Inferior parietal cortex (tissue), 1 donor: ENCODE measurements around the gene IKZF3.
"Not testable (repeated sequence)": the region's sequence is repeated elsewhere in the genome, so short reads cannot be mapped to it uniquely, and the experiment has no call there.

Source experiments
- DNase-seq: peaks from one replicate; pipeline ENCODE4 v3.0.0-alpha.2; 2016; ENCODE audit errors: extremely low spot score

IKZF3 gene

GRCh38 chr17:39739885-39740356 lies 124.2 kb downstream of the IKZF3 start:
- no peak for DNase-seq

- DNase-seq: no peak
Observed at GRCh38 chr17:39738983-39739884, 124.9 kb downstream of the IKZF3 start.

DNA sequence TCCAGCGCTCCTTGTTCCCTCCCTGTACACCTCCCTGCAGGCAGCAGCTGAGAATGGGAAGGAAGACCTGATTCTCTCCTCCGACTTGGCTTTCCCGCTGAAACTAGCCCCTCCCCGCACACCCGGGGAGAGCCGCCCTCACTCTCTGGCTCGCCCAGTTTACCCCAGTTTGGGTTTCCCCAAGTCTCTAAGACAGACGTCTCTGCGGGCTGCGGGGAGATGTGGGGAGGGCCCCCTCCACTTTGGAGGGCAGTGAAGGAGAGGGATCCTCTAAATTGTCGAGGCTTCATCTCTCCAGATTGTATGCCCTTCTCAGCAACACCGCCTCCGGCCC lies 125.6 kb downstream of the IKZF3 start:
- no peak for DNase-seq

GRCh38 chr17:39737760-39738567 lies 126.1 kb downstream of the IKZF3 start, which contains the start of gene GRB7:
GRB7 (plus strand) TSS chr17:39737938; CDS start chr17:39742302, 4,364 bp downstream.
- DNase-seq: no peak

GRCh38 chr17:39737206-39737759 lies 126.8 kb downstream of the IKZF3 start:
- DNase-seq: no peak

DNA sequence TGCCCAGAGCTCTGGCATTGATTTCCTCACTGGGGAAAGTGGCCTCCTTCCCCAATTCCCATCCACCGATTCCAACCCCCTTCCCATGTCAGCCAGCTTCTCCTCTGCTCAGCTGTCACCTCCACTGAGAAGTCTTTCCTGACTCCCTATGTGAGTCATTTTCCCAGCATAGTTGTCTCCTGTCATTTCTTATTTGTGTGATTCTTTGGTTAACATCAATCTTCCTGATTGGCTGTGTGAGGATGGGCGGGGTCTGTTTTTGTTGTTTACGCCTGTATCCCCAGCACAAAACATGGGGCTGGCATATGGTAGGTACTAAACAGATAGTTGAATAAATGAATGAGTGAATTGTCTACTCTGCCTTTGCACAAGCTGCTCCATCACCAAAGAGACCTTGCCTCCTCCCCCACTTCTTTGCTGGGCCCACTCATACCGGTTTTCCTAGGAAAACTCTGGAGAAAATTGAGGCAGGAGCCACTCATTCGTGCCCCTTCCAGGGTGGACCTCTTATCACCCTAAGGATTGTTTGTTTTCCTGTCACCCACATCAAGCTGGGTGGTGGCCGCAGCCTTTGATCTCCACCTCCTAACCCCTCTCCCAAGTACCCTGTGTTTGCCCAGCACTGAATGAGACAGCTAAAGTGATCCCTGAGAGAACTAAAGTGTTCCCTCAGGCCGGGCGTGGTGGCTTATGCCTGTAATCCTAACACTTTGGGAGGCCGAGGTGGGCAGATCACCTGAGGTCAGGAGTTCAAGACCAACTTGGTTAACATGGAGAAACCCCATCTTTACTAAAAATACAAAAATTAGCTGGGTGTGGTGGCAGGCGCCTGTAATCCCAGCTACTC lies 127.6 kb downstream of the IKZF3 start:
- DNase-seq: no peak

GRCh38 chr17:39735882-39736281 lies 128.2 kb downstream of the IKZF3 start:
- no peak for DNase-seq

DNA sequence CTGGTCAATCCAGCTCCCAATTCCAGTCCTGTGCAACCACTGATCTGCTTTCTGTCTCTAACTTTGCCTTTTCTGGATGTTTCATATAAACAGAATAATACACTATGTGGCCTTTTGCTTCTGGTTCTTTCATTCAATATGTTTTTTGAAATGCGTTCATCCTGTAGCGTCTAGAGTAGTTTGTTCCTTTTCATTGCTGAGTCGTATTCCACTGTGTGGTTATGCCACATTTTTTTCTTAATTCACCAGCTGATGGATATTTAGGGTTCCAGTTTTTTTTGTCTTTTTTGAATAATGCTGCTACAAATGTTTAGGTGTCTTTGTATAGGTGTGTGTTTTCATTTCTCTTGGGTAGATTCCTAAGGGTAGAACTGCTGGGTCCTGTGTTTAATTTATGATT lies 131.5 kb downstream of the IKZF3 start:
- DNase-seq: no peak

DNA sequence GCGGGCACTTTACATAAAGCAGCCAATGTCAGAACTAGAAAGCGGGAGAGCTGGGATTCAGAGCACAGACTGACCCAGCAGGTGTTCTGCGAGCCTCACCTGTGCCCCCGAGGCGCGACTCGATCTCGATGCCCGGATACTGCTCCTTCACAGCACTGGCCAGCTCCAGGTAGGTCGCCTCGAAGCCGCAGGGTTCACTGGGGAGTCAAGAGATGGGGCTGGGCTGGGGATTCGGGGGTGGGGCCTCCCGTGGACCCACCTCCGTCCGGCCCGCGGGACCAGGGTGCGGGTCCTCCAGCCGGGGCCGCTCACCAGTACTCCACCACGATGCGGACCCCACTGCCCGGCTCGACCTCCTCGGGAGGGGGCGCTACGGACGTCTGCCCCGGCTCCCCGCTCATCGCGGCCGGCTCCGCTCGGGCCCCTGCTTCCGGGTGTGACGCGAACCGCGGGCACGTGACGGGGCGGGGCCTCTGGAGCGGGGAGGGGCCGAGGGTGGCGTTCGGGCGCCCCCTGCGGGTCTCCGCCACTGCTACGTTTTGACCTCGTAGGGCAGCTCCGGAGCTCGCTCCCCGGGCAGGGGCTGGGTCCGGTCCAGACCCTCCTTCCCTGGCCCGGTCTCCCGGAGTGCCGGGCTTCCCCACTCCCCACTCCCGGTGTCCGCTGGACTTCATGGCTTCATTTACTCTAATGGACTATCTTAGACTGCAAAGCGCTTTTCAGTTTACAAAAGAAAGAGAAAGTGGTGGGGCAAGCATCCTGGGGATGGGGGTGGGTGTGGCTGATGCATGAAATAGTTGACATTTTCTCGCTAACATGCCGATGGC lies 133.8 kb downstream of the IKZF3 start, which contains the start of gene MIEN1:
TSS of gene MIEN1 (minus strand) at position 438 of the 827 bp plus-strand sequence. CDS start at position 401, 37 bp downstream.
- peak; percentile 88 for DNase-seq

GRCh38 chr17:39729280-39729851 lies 134.7 kb downstream of the IKZF3 start:
- DNase-seq: no peak

DNA sequence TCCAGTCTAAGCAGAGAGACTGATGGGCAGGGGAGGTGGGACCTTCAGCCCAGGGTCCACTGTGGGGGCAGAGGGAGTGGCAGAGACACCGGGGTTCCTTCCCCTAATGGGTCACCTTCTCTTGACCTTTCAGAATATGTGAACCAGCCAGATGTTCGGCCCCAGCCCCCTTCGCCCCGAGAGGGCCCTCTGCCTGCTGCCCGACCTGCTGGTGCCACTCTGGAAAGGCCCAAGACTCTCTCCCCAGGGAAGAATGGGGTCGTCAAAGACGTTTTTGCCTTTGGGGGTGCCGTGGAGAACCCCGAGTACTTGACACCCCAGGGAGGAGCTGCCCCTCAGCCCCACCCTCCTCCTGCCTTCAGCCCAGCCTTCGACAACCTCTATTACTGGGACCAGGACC lies 136.6 kb downstream of the IKZF3 start:
- DNase-seq: no peak

DNA sequence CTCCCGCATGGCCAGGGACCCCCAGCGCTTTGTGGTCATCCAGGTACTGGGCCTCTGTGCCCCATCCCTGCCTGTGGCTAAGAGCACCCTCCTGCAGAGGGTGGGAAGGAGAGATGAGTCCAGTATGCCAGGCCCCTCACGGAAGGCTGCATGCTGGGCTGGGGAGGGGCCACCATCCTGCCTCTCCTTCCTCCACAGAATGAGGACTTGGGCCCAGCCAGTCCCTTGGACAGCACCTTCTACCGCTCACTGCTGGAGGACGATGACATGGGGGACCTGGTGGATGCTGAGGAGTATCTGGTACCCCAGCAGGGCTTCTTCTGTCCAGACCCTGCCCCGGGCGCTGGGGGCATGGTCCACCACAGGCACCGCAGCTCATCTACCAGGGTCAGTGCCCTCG lies 137.5 kb downstream of the IKZF3 start:
- no peak for DNase-seq

DNA sequence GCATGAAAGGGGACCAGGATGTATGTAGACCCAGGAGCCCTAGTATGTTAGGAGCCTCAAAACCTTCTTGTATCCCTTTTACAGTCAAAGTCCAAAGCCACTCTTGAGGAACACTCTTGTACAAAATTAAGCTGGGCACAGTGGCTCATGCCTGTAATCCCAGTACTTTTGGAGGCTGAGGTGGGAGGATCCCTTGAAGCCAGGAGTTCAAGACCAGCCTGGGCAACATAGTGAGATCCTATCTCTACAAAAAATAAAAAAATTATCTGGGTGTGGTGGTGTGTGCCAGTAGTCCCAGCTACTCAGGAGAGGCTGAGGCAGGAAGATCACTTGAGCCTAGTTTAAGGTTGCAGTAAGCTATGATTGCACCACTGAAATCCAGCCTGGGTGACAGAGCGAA lies 138.2 kb downstream of the IKZF3 start:
- DNase-seq: not testable (repeated sequence)

GRCh38 chr17:39724731-39725130 lies 139.4 kb downstream of the IKZF3 start:
- no peak for DNase-seq

DNA sequence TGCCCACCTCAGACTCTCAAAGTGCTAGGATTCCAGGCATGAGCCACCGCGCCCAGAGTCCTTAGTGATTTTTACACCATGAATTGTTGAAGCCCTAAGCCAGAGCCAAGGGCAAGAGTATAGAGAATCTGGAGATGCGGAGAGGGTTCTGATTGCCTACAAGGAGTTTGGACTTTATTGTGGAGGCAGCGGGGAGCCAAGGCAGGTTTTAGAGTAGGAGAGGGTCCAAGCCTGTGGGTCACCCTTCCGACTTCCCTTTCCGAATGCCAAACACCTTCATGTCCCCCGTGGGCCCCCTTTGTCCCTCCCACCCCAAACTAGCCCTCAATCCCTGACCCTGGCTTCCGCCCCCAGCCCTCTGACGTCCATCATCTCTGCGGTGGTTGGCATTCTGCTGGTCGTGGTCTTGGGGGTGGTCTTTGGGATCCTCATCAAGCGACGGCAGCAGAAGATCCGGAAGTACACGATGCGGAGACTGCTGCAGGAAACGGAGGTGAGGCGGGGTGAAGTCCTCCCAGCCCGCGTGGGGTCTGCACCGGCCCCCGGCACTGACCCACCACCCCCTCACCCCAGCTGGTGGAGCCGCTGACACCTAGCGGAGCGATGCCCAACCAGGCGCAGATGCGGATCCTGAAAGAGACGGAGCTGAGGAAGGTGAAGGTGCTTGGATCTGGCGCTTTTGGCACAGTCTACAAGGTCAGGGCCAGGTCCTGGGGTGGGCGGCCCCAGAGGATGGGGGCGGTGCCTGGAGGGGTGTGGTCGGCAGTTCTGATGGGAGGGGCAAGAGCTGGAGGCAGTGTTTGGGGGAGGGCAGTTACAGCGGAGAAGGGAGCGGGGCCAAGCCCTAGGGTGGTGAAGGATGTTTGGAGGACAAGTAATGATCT lies 140.9 kb downstream of the IKZF3 start:
- DNase-seq: no peak

- DNase-seq: no peak
Observed at GRCh38 chr17:39722104-39722503, 142.0 kb downstream of the IKZF3 start.

GRCh38 chr17:39719563-39720355 lies 144.4 kb downstream of the IKZF3 start:
- DNase-seq: no peak

DNA sequence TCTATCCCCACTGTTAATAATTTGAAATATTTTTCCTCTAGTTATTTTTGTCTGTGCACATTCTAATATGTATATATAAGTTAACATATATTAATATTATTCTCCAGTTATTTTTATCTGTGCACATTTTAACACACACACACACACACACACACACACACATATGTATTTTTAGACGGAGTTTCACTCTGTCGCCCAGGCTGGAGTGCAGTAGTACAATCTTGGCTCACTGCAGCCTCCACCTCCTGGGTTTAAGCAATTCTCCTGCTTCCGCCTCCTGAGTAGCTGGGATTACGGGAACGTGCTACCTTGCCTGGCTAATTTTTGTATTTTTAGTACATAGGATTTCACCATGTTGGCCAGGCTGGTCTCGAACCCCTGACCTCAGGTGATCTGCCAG lies 146.5 kb downstream of the IKZF3 start:
- DNase-seq: no peak
